ENCODE measurements around the gene MDC1. TPM values are rescaled to one million over a fixed set of nuclear protein-coding genes. Genes with fewer than 3 reads are reported as not detected.
"Not testable (repeated sequence)": the region's sequence is repeated elsewhere in the genome, so short reads cannot be mapped to it uniquely, and the experiment has no call there.

Gene MDC1
- total RNA-seq, 1 donor, result 14.0 TPM

- no peak for DNase-seq (ENCODE audit: low read depth in 2 of 3, low spot score in 2 of 3)
Measured at GRCh38 chr6:30725713-30726505, 8.8 kb upstream of the MDC1 start.

- no peak for DNase-seq (ENCODE audit: low read depth in 2 of 3, low spot score in 2 of 3)
Measured at GRCh38 chr6:30724906-30725667, 8.0 kb upstream of the MDC1 start.

- not testable (repeated sequence) for DNase-seq (ENCODE audit: low read depth in 2 of 3, low spot score in 2 of 3)
Measured at GRCh38 chr6:30723843-30724741, 7.0 kb upstream of the MDC1 start.

- not testable (repeated sequence) for DNase-seq (ENCODE audit: low read depth in 2 of 3, low spot score in 2 of 3)
Measured at GRCh38 chr6:30723159-30723842, 6.2 kb upstream of the MDC1 start.

GRCh38 chr6:30722280-30723112 is 5.4 kb upstream of the MDC1 start:
- DNase-seq (ENCODE audit: low read depth in 2 of 3, low spot score in 2 of 3), result peak; percentile 74 to 87 (median 83)

GRCh38 chr6:30722025-30722279 is 4.9 kb upstream of the MDC1 start:
- DNase-seq (ENCODE audit: low read depth in 2 of 3, low spot score in 2 of 3), result not testable (repeated sequence)

- peak; percentile 94 to 96 (median 94) for DNase-seq (ENCODE audit: low read depth in 2 of 3, low spot score in 2 of 3)
Measured at GRCh38 chr6:30721198-30722024, 4.3 kb upstream of the MDC1 start.

- peak in 1 of 3 donors; percentile 73 for DNase-seq (ENCODE audit: low read depth in 2 of 3, low spot score in 2 of 3)
Measured at GRCh38 chr6:30720738-30721197, 3.7 kb upstream of the MDC1 start.

- peak; percentile 84 to 98 (median 96) for DNase-seq (ENCODE audit: low read depth in 2 of 3, low spot score in 2 of 3)
Measured at GRCh38 chr6:30719791-30720737, 3.0 kb upstream of the MDC1 start, which contains the start of gene TUBB. Gene TUBB (plus strand): TSS chr6:30720352. CDS start chr6:30720507, 155 bp downstream.

- DNase-seq (ENCODE audit: low read depth in 2 of 3, low spot score in 2 of 3), result no peak
Measured at GRCh38 chr6:30719356-30719755, 2.3 kb upstream of the MDC1 start.

GRCh38 chr6:30717845-30718720 is 1.0 kb upstream of the MDC1 start:
- DNase-seq (ENCODE audit: low read depth in 2 of 3, low spot score in 2 of 3), result not testable (repeated sequence)

- DNase-seq (ENCODE audit: low read depth in 2 of 3, low spot score in 2 of 3), result no peak
Measured at GRCh38 chr6:30716879-30717128, 277 bp downstream of the MDC1 start.

GRCh38 chr6:30714263-30714662 is 2.8 kb downstream of the MDC1 start:
- no peak for DNase-seq (ENCODE audit: low read depth in 2 of 3, low spot score in 2 of 3)

GRCh38 chr6:30712441-30712945 is 4.6 kb downstream of the MDC1 start:
- DNase-seq (ENCODE audit: low read depth in 2 of 3, low spot score in 2 of 3), result no peak

GRCh38 chr6:30711758-30712380 is 5.2 kb downstream of the MDC1 start:
- DNase-seq (ENCODE audit: low read depth in 2 of 3, low spot score in 2 of 3), result peak in 1 of 3 donors; percentile 36

Data from hematopoietic multipotent progenitor cell (in vitro differentiated cells).